HepG2 (cell line): ENCODE data around the gene LZTS2. TPM values are rescaled to one million over a fixed set of nuclear protein-coding genes. Genes with fewer than 3 reads are reported as not detected.

ENCODE experiments used
- ARNTL ChIP-seq: sonication (generic); formaldehyde crosslinking; IDR thresholded peaks from 2 replicates; pipeline ENCODE4 v1.4.0; 2020; ENCODE audit warnings: mild to moderate bottlenecking, missing genetic modification reagents
- ETV6 ChIP-seq: sonication (generic); formaldehyde crosslinking; conservative IDR thresholded peaks from 2 replicates; pipeline ENCODE4 v1.4.0; 2020; ENCODE audit warnings: missing genetic modification reagents
- KLF12 ChIP-seq: sonication (generic); formaldehyde crosslinking; IDR thresholded peaks from 2 replicates; pipeline ENCODE4 v1.4.0; 2020; ENCODE audit warnings: missing genetic modification reagents, borderline replicate concordance
- RNF219 ChIP-seq: sonication (generic); formaldehyde crosslinking; IDR thresholded peaks from 2 replicates; pipeline ENCODE4 v1.5.0; 2020; ENCODE audit warnings: mild to moderate bottlenecking, missing genetic modification reagents
- RXRB ChIP-seq: IDR thresholded peaks from 2 replicates; pipeline ENCODE4 v1.6.1; 2016; ENCODE audit warnings: borderline replicate concordance, missing genetic modification reagents, missing compliant biosample characterization
- SYNCRIP ChIP-seq: fragments of 200-400 bp; formaldehyde crosslinking; IDR thresholded peaks from 2 replicates; pipeline ENCODE4 v1.6.1; 2018; ENCODE audit warnings: mild to moderate bottlenecking, low read depth, low read length; ENCODE audit not compliant: insufficient read depth
- TBP ChIP-seq: sonication (generic); formaldehyde crosslinking; IDR thresholded peaks from 2 replicates; pipeline ENCODE4 v1.5.0; 2020; ENCODE audit warnings: missing genetic modification reagents
- ZFP90 ChIP-seq: sonication (generic); formaldehyde crosslinking; IDR thresholded peaks from 2 replicates; pipeline ENCODE4 v1.8.0; 2022; ENCODE audit warnings: missing genetic modification reagents, mild to moderate bottlenecking, inconsistent platforms, borderline replicate concordance
- ZNF142 ChIP-seq: sonication (generic); formaldehyde crosslinking; IDR thresholded peaks from 2 replicates; pipeline ENCODE4 v1.4.0; 2020; ENCODE audit warnings: missing genetic modification reagents
- ZNF318 ChIP-seq: sonication (generic); formaldehyde crosslinking; IDR thresholded peaks from 2 replicates; pipeline ENCODE4 v1.4.0; 2020; ENCODE audit warnings: mild to moderate bottlenecking, missing genetic modification reagents
- ZNF552 ChIP-seq: sonication (generic); formaldehyde crosslinking; IDR thresholded peaks from 2 replicates; pipeline ENCODE4 v1.9.0; 2022; ENCODE audit warnings: missing genetic modification reagents, mild to moderate bottlenecking, borderline replicate concordance
- ZNF773 ChIP-seq: sonication (generic); formaldehyde crosslinking; IDR thresholded peaks from 2 replicates; pipeline ENCODE4 v1.4.0; 2020; ENCODE audit warnings: missing genetic modification reagents, borderline replicate concordance
- polyA plus RNA-seq, 8 experiments: library from polyadenylated mRNA; depleted of rRNA in 3 of 8; stranded (reverse) in 7 of 8; unstranded in 1 of 8; fragments of >200 nt; fragmentation: Illumina TruSeq in 4 of 8; extraction: Trizol in 4 of 8; gene quantifications; 2 replicates each; pipeline versions ENCODE4 v1.2.1 to v1.2.3, GENCODE V29; 2011 to 2016; ENCODE audit warnings: low read depth in 4 of 8, missing spikeins in 1 of 8, mixed read lengths in 1 of 8; ENCODE audit not compliant: insufficient read depth in 1 of 8
- total RNA-seq, 5 experiments: library from RNA; depleted of rRNA; stranded (reverse); fragments of >200 nt; fragmentation: Illumina TruSeq; extraction: Trizol; gene quantifications; 2 replicates each; pipeline ENCODE4 v1.2.3, GENCODE V29; 2016; ENCODE audit warnings: low read depth in 1 of 5

The LZTS2 gene
- total and polyA plus RNA-seq, 2 of the 13 experiments (the other 11 are each of a cell fraction or from before 2014, with no cell fraction given) = 43.6 to 65.6 TPM

GRCh38 chr10:101035916-101036702 is 36.5 kb downstream of the LZTS2 start (continued):
- TF ChIP-seq ZNF142 = no peak
- no peak for TF ChIP-seq ZNF318 (CRISPR knock-in tag)
- no peak for TF ChIP-seq SYNCRIP
- TF ChIP-seq KLF12 (CRISPR knock-in tag) = no peak
- TF ChIP-seq ZNF773 (CRISPR knock-in tag) = no peak
- TF ChIP-seq RNF219 (CRISPR knock-in tag) = no peak
- no peak for TF ChIP-seq TBP (CRISPR knock-in tag)
- no peak for TF ChIP-seq ZNF552
- TF ChIP-seq ARNTL (CRISPR knock-in tag) = no peak
- TF ChIP-seq ETV6 (CRISPR knock-in tag) = no peak
- TF ChIP-seq RXRB (CRISPR knock-in tag) = no peak
- no peak for TF ChIP-seq ZFP90 (CRISPR knock-in tag)
